ENCODE measurements around the gene SLC6A17. TPM values are rescaled to one million over a fixed set of nuclear protein-coding genes. Genes with fewer than 3 reads are reported as not detected.
A peak's percentile ranks its signal among the peaks of the same experiment; 100 is the strongest.

Gene SLC6A17
- total RNA-seq, 1 donor from 2014 or later, result 0.53 TPM

- no peak for FAIRE-seq
Measured at GRCh38 chr1:110195196-110195595, 44.9 kb downstream of the SLC6A17 start.

GRCh38 chr1:110196917-110197765, 46.8 kb downstream of the SLC6A17 start:
- FAIRE-seq (peak; percentile 28), DNase-seq (ENCODE audit: low read depth) (peak; percentile 65)
- no peaks in the 10 kb centered on the region for H3K27me3 ChIP-seq (ENCODE audit: control insufficient read depth, insufficient read depth, low read length)
- TF ChIP-seq CTCF (IDR thresholded peaks at IDR 0.05; ENCODE audit: insufficient read depth, low read length, severe bottlenecking), result peak; percentile 92
- H3K4me3 ChIP-seq (ENCODE audit: low read depth, low read length), result no peak overlapping the region
- no peaks in the 10 kb centered on the region for H3K36me3 ChIP-seq (ENCODE audit: control insufficient read depth, insufficient read depth, low read length)

More at GRCh38 chr1:110195196-110195595, 44.9 kb downstream of the SLC6A17 start:
- Histone ChIP-seq H3K4me3 (ENCODE audit: low read depth, low read length) (no peak overlapping the region), H3K36me3 (ENCODE audit: control insufficient read depth, insufficient read depth, low read length) (no peaks in the 10 kb centered on the region), H3K27me3 (ENCODE audit: control insufficient read depth, insufficient read depth, low read length) (no peaks in the 10 kb centered on the region)
- no peak for TF ChIP-seq CTCF (IDR thresholded peaks at IDR 0.05; ENCODE audit: insufficient read depth, low read length, severe bottlenecking)
- DNase-seq (ENCODE audit: low read depth), result no peak

GRCh38 chr1:110197905-110198629, 47.8 kb downstream of the SLC6A17 start:
- FAIRE-seq, result no peak
- no peak overlapping the region for H3K4me3 ChIP-seq (ENCODE audit: low read depth, low read length)
- H3K27me3 ChIP-seq (ENCODE audit: control insufficient read depth, insufficient read depth, low read length), result no peaks in the 10 kb centered on the region
- TF ChIP-seq CTCF (IDR thresholded peaks at IDR 0.05; ENCODE audit: insufficient read depth, low read length, severe bottlenecking), result no peak
- H3K36me3 ChIP-seq (ENCODE audit: control insufficient read depth, insufficient read depth, low read length), result no peaks in the 10 kb centered on the region
- DNase-seq (ENCODE audit: low read depth), result no peak

GRCh38 chr1:110198746-110199145, 48.5 kb downstream of the SLC6A17 start:
- peak; percentile 7 for FAIRE-seq
- no peaks in the 10 kb centered on the region for H3K27me3 ChIP-seq (ENCODE audit: control insufficient read depth, insufficient read depth, low read length)
- H3K4me3 ChIP-seq (ENCODE audit: low read depth, low read length), result no peak overlapping the region
- DNase-seq (ENCODE audit: low read depth), result no peak
- H3K36me3 ChIP-seq (ENCODE audit: control insufficient read depth, insufficient read depth, low read length), result no peaks in the 10 kb centered on the region
- no peak for TF ChIP-seq CTCF (IDR thresholded peaks at IDR 0.05; ENCODE audit: insufficient read depth, low read length, severe bottlenecking)

- no peak for TF ChIP-seq CTCF (IDR thresholded peaks at IDR 0.05; ENCODE audit: insufficient read depth, low read length, severe bottlenecking)
- no peak overlapping the region for H3K4me3 ChIP-seq (ENCODE audit: low read depth, low read length)
- H3K36me3 ChIP-seq (ENCODE audit: control insufficient read depth, insufficient read depth, low read length), result no peaks in the 10 kb centered on the region
- DNase-seq (ENCODE audit: low read depth), result no peak
- no peaks in the 10 kb centered on the region for H3K27me3 ChIP-seq (ENCODE audit: control insufficient read depth, insufficient read depth, low read length)
- no peak for FAIRE-seq
Measured at GRCh38 chr1:110200190-110200589, 49.9 kb downstream of the SLC6A17 start.
